NT2/D1 (cell line): Measurements from ENCODE around the gene TRIM14.

ENCODE experiments used
- DNase-seq: peaks from one replicate; pipeline ENCODE4 v3.0.0-alpha.2; 2011; ENCODE audit warnings: low read depth, low spot score
- H3K27me3 ChIP-seq: 2 replicates; pipeline ENCODE4 v1.6.0; 2011; ENCODE audit warnings: mild to moderate bottlenecking; ENCODE audit not compliant: insufficient read length, insufficient read depth
- H3K36me3 ChIP-seq: 2 replicates; pipeline ENCODE4 v1.6.1; 2011; ENCODE audit warnings: mild to moderate bottlenecking, low read length, mixed read lengths; ENCODE audit not compliant: insufficient read depth, insufficient read length
- H3K4me1 ChIP-seq: 2 replicates; pipeline ENCODE4 v1.5.1; 2011; ENCODE audit not compliant: insufficient read depth, insufficient read length
- H3K4me3 ChIP-seq: 2 replicates; pipeline ENCODE4 v1.5.1; 2011; ENCODE audit warnings: low read depth; ENCODE audit not compliant: insufficient read length
- H3K9ac ChIP-seq: 2 replicates; pipeline ENCODE4 v1.6.0; 2011; ENCODE audit warnings: low read depth; ENCODE audit not compliant: insufficient read length
- H3K9me3 ChIP-seq: 2 replicates; pipeline ENCODE4 v1.5.1; 2011; ENCODE audit warnings: mild to moderate bottlenecking, low read length; ENCODE audit not compliant: insufficient read depth
- SUZ12 ChIP-seq: IDR thresholded peaks from 2 replicates; pipeline ENCODE4 v1.6.1; 2011; ENCODE audit not compliant: insufficient read length, insufficient read depth; ENCODE audit errors: extremely low read depth
- YY1 ChIP-seq: IDR thresholded peaks from 2 replicates; pipeline ENCODE4 v1.6.1; 2011; ENCODE audit not compliant: insufficient read length, insufficient read depth
- ZNF274 ChIP-seq: IDR thresholded peaks from 2 replicates; pipeline ENCODE4 v1.6.1; 2011; ENCODE audit warnings: mild to moderate bottlenecking, low read depth, low read length

Gene TRIM14

DNA sequence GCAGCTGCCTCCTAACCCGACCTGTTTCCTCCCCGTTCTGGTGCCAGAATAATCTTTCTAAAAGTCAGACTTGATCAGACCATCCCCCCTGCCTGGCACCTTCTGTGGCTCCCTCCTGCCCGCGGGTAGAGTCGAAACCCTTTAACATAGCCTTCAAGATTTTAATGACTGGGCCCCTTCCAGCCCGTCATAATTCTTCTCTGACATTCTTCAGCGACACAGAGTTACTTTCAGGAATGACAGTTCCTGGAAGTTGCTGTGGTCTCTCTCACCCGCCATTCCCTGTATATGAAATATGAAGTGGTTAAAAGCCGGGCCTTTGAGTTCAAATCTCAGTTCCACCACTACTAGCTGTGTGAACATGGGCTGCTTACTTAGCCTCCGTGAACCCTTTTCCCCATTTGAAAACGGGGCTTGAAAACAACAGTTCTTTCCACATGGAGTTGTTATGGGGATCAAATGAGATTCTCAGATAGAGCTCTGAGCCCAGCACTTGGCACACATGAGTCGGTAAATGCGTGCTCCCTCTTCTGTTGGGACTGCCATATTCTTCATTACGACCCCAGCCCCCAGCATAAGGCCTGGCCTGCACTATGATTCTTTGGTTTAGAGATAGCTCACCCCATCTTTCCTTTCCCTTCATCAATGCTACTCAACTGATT is 61.8 kb downstream of the TRIM14 start:
- TF ChIP-seq ZNF274: no peak
- TF ChIP-seq SUZ12: no peak
- TF ChIP-seq YY1: no peak
- Histone ChIP-seq H3K4me1 (peaks cover 4% of the 10 kb centered on the region), H3K4me3 (peak overlapping the region; percentile 88), H3K9me3 (no peaks in the 10 kb centered on the region), H3K27me3 (no peaks in the 10 kb centered on the region), H3K9ac (peak overlapping the region; percentile 92), H3K36me3 (peaks cover 25% of the 10 kb centered on the region)
- DNase-seq: no peak

DNA sequence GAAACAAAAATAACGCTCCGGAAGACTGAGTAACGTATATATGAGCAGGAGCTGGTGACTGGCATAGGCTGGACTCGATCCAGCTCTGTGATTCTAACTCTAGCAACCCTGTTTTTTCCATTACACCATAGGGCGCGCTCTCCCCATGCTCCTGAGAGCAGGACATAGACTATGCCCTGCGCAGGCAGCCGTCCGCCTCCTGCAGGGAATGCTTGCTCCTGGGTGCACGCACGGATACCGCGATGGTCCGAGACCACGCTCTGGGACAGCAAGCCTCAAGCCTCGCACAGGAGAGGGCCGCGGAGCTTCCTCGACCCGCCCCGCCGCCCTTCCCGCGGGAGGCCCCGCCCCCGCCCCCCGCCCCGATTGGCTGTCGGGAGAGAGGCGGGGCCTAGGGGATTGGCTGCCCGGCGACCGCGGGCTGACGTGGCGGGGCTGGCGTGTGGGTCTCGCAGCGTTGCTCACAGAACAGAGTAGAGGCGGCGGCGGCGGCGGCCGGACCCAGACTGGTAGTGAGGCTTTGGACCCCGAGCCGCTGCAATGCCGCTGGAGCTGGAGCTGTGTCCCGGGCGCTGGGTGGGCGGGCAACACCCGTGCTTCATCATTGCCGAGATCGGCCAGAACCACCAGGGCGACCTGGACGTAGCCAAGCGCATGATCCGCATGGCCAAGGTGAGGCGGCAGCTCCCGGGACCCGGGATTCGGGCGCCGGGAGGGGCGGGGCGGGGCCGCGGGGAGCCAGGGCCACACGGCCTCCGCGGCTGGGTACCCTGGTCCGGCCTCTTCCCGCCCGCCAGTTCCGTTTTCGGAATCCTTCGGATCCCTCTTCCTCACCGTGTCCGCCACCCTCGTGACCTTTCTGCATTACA is 62.5 kb downstream of the TRIM14 start, which contains the start of gene NANS:
Gene NANS (plus strand): TSS at position 464 of the 869 bp plus-strand sequence. CDS start 77 bp downstream, at position 541.
- Histone ChIP-seq H3K36me3 (peaks cover 19% of the 10 kb centered on the region), H3K9ac (peak within 1 kb of the TSS; percentile 92), H3K4me1 (peaks cover 4% of the 10 kb centered on the region), H3K9me3 (no peaks in the 10 kb centered on the region), H3K27me3 (no peaks in the 10 kb centered on the region), H3K4me3 (peak within 1 kb of the TSS; percentile 88)
- TF ChIP-seq YY1 (peak; percentile 8), ZNF274 (no peak)
- peak; percentile 82 for DNase-seq

DNA sequence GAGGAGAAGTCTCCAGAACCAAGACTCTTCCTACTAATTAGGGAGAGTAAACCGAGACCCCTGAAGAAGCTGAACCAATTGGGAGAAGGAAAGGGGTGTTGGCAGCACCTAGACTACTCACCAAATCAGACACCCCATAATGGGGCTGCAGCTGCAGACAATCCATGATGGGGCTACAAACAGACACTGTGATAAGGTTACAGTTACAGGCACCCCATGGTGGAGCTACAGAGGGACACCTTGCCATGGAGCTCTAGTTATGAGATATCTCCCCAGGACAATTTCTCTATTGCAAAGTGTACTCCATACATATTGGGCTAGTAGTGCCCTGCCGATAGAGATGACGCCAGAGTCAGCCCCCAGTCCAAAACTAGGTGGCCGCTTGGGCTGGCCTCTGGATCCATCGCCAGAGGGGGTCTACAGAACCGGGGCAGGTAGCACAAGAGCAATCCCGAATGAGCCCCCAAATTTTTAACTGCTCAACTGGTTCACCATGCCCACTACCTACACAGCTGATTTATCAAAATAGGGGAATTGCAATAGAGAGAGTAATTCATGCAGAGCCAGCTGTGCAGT is 64.6 kb downstream of the TRIM14 start:
- Histone ChIP-seq H3K4me1 (peaks cover 4% of the 10 kb centered on the region), H3K9ac (no peak overlapping the region), H3K27me3 (no peaks in the 10 kb centered on the region), H3K9me3 (no peaks in the 10 kb centered on the region), H3K36me3 (peaks cover 7% of the 10 kb centered on the region), H3K4me3 (no peak overlapping the region)
- no peak for DNase-seq
- no peak for TF ChIP-seq SUZ12
- no peak for TF ChIP-seq YY1
- no peak for TF ChIP-seq ZNF274

DNA sequence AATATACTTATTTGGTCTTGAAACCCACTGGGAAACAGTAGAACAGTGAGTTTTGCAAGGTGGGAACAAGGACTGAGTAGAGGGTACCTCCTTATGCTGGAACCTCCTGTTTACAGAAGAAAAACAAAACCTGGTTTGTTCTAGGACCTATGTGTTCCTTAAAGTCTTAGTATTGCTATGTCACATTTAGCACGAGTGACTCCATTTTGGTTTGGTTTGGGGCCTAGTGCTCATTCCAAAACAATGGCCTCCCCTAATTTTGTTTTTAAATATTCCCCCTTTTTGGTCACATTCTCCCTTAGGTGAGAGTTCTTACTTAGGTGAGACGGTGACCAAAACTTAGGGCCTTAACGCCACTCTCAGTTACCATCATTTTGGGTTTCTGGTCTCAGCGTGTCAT is 68.7 kb downstream of the TRIM14 start:
- no peak for TF ChIP-seq SUZ12
- no peak for TF ChIP-seq YY1
- TF ChIP-seq ZNF274: no peak
- Histone ChIP-seq H3K9ac (no peak overlapping the region), H3K36me3 (no peaks in the 10 kb centered on the region), H3K9me3 (no peaks in the 10 kb centered on the region), H3K4me1 (no peaks in the 10 kb centered on the region), H3K4me3 (no peak overlapping the region), H3K27me3 (no peaks in the 10 kb centered on the region)
- DNase-seq: no peak

DNA sequence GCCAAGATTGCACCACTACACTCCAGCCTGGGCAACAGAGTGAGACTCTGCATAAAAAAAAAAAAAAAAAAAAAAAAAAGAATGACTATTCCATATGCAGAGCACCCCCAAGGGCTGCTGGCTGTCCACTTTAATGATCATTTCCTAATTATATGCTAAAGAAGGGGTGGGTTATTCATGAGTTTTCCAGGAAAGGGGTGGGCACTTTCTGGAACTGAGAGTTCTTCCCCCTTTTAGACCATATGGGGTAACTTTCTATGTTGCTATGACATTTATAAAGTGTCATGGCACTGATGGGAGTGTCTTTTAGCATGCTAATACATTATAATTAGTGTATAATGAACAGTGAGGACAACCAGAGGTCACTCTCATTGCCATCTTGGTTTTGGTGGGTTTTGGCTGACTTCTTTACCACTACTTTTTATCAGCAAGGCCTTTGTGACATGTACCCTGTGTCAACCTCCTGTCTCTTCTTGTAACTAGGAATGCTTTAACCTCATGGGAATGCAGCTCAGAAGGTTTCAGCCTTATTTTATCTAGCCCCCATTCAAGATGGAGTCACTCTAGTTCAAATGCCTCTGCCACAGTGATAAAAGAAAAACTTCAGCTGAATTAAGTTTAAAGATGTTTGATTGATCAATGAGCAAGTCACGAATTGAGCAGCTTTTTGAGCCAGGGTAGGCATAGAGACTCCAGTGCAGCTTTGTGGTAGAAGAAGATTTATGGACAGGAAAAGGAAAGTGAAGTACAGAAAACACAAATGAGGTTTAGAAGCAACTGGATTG is 69.5 kb downstream of the TRIM14 start:
- no peak overlapping the region for H3K4me3 ChIP-seq
- DNase-seq: no peak
- H3K9ac ChIP-seq: no peak overlapping the region
- TF ChIP-seq ZNF274: no peak
- TF ChIP-seq SUZ12: no peak
- no peak for TF ChIP-seq YY1
- H3K36me3 ChIP-seq: no peaks in the 10 kb centered on the region
- H3K27me3 ChIP-seq: no peaks in the 10 kb centered on the region
- no peaks in the 10 kb centered on the region for H3K4me1 ChIP-seq
- H3K9me3 ChIP-seq: no peaks in the 10 kb centered on the region

DNA sequence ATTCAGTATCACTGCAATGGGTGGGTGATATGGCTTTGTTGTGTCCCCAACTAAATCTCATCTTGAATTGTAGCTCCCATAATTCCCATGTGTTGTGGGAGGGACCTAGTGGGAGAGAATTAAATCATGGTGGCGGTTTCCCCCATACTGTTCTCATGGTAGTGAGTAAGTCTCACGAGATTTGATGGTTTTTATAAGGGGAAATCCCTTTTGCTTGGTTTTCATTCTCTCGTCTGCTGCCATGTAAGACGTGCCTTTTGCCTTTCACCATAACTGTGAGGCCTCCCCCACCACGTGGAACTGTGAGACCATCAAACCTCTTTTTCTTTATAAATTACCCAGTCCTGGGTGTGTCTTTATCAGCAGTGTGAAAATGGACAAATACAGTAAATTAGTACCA is 72.0 kb downstream of the TRIM14 start:
- H3K4me1 ChIP-seq: no peaks in the 10 kb centered on the region
- TF ChIP-seq SUZ12: no peak
- H3K27me3 ChIP-seq: no peaks in the 10 kb centered on the region
- DNase-seq: no peak
- H3K36me3 ChIP-seq: no peaks in the 10 kb centered on the region
- H3K4me3 ChIP-seq: no peak overlapping the region
- H3K9me3 ChIP-seq: no peaks in the 10 kb centered on the region
- H3K9ac ChIP-seq: no peak overlapping the region
